SU-DHL-6 (cell line): ENCODE measurements around the gene ACAA1.

Experiments used
- H2AFZ ChIP-seq: fragments of 200-600 bp; sonication (generic); 2 replicates; pipeline ENCODE4 v1.6.1; 2014; ENCODE audit warnings: low read depth, mild to moderate bottlenecking, moderate library complexity, mixed read lengths, antibody characterized with exemption, low read length; ENCODE audit not compliant: severe bottlenecking
- H3F3A ChIP-seq: fragments of 200-600 bp; shearing (Covaris generic); 2 replicates; pipeline ENCODE4 v1.6.0; 2016; ENCODE audit warnings: antibody characterized with exemption, mild to moderate bottlenecking; ENCODE audit not compliant: insufficient read depth
- H3K27ac ChIP-seq: fragments of 200-600 bp; sonication (generic); 2 replicates; pipeline ENCODE4 v1.5.1; 2016; ENCODE audit warnings: low read depth, mild to moderate bottlenecking, low read length, moderate library complexity, mixed read lengths
- H3K27me3 ChIP-seq: fragments of 200-600 bp; sonication (generic), shearing (Covaris generic); 2 replicates; pipeline ENCODE4 v1.6.0; 2014; ENCODE audit warnings: mild to moderate bottlenecking, low read length
- H3K36me3 ChIP-seq: fragments of 200-600 bp; sonication (generic); 2 replicates; pipeline ENCODE4 v1.6.1; 2014; ENCODE audit warnings: mild to moderate bottlenecking, low read length, mixed read lengths
- H3K4me2 ChIP-seq: fragments of 300-600, 200-600 bp; shearing (Covaris generic), sonication (generic); 2 replicates; pipeline ENCODE4 v1.6.0; 2014; ENCODE audit warnings: low read length, low read depth, mild to moderate bottlenecking; ENCODE audit not compliant: poor library complexity, severe bottlenecking
- H3K4me3 ChIP-seq: fragments of 200-600 bp; sonication (generic); 2 replicates; pipeline ENCODE4 v1.5.1; 2014; ENCODE audit warnings: antibody characterized with exemption, low read length, mild to moderate bottlenecking, mixed read lengths; ENCODE audit not compliant: insufficient read depth, poor library complexity, severe bottlenecking
- H3K79me2 ChIP-seq: fragments of 200-600 bp; sonication (generic); 2 replicates; pipeline ENCODE4 v1.6.1; 2014; ENCODE audit warnings: mild to moderate bottlenecking, low read length, moderate library complexity; ENCODE audit not compliant: insufficient read depth
- H3K9ac ChIP-seq: fragments of 200-600 bp; sonication (generic); 2 replicates; pipeline ENCODE4 v1.7.0; 2014; ENCODE audit warnings: mild to moderate bottlenecking, low read length
- H3K9me2 ChIP-seq: fragments of 200-600 bp; sonication (generic); replicated peaks from 2 replicates; pipeline ENCODE4 v1.6.1; 2014; ENCODE audit warnings: low read length; ENCODE audit not compliant: insufficient read depth
- H3K9me3 ChIP-seq: fragments of 200-600 bp; sonication (generic); 2 replicates; pipeline ENCODE4 v1.6.1; 2014; ENCODE audit warnings: low read length, mixed read lengths; ENCODE audit not compliant: insufficient read depth
- H4K20me1 ChIP-seq: fragments of 200-600 bp; sonication (generic); 2 replicates; pipeline ENCODE4 v1.6.1; 2014; ENCODE audit warnings: low read depth, mild to moderate bottlenecking, antibody characterized with exemption, low read length, moderate library complexity, mixed read lengths
- EZH2phosphoT487 ChIP-seq: fragments of 200-600 bp; sonication (generic), shearing (Covaris generic); conservative IDR thresholded peaks from 2 replicates; pipeline ENCODE4 v1.6.1; 2018; ENCODE audit warnings: mild to moderate bottlenecking, antibody characterized with exemption, low read length, moderate library complexity, mixed read lengths
- TF ChIP-seq, protein P1 (sequence below): fragments of 200-600 bp; sonication (generic); IDR thresholded peaks from one replicate; pipeline ENCODE4 v1.5.1; 2017; ENCODE audit warnings: antibody characterized with exemption, mild to moderate bottlenecking, low read length, moderate library complexity; ENCODE audit not compliant: insufficient read depth, poor library complexity, severe bottlenecking

Gene ACAA1

DNA sequence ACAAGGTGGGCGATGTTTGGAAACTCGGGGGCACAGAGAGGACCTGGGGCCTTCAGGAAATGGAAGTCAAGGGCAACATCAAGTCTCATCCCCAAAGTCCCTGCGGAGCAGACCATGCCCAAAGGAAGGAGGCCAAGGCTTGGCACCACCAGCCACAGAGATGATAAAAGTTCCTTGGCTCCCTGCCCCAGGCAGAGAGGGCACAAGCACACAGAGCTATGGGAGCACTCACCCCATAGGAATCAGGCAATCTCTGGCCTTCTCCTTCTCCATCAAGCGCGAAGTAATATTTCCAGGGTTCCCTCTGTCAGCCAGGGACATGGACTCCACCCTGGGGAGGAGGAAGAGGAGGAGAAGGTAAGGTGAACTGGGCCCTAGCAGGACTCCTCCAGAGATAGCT, 7.9 kb downstream of the ACAA1 start:
- no peaks in the 10 kb centered on the region for H3K79me2 ChIP-seq
- no peaks in the 10 kb centered on the region for H3K27me3 ChIP-seq
- no peak overlapping the region for H3K27ac ChIP-seq
- no peaks in the 10 kb centered on the region for H4K20me1 ChIP-seq
- no peaks in the 10 kb centered on the region for H3F3A ChIP-seq
- no peak overlapping the region for H3K4me3 ChIP-seq
- H3K9me2 ChIP-seq = no peaks in the 10 kb centered on the region
- H3K36me3 ChIP-seq = peaks cover 9% of the 10 kb centered on the region; the same call in 1 of the 2 replicates
- H3K9ac ChIP-seq = no peak overlapping the region
- H3K4me2 ChIP-seq = no peak overlapping the region
- no peaks in the 10 kb centered on the region for H3K9me3 ChIP-seq
- no peak overlapping the region for H2AFZ ChIP-seq
- TF ChIP-seq EZH2phosphoT487 = no peak
- TF ChIP-seq, protein P1, sequence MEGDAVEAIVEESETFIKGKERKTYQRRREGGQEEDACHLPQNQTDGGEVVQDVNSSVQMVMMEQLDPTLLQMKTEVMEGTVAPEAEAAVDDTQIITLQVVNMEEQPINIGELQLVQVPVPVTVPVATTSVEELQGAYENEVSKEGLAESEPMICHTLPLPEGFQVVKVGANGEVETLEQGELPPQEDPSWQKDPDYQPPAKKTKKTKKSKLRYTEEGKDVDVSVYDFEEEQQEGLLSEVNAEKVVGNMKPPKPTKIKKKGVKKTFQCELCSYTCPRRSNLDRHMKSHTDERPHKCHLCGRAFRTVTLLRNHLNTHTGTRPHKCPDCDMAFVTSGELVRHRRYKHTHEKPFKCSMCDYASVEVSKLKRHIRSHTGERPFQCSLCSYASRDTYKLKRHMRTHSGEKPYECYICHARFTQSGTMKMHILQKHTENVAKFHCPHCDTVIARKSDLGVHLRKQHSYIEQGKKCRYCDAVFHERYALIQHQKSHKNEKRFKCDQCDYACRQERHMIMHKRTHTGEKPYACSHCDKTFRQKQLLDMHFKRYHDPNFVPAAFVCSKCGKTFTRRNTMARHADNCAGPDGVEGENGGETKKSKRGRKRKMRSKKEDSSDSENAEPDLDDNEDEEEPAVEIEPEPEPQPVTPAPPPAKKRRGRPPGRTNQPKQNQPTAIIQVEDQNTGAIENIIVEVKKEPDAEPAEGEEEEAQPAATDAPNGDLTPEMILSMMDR = no peak

DNA sequence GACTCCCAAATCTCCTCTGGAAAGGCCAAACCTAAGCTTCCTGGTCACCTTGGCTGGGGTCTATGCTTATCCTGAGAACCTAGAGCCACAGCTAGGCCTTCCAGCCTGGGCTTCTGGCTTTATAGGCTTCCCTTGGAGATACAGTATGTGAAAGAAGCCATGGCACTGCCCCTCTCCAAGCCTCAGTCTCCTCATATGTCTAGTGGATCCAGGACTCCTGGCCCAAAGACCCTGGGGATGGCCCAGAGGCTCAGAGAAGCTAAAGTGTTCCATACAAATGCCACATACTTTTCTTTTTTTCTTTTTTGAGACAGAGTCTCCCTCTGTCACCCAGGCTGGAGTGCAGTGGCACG, 8.6 kb downstream of the ACAA1 start:
- H2AFZ ChIP-seq = no peak overlapping the region
- no peaks in the 10 kb centered on the region for H3K9me2 ChIP-seq
- H3K79me2 ChIP-seq = no peaks in the 10 kb centered on the region
- H3F3A ChIP-seq = no peaks in the 10 kb centered on the region
- H3K9ac ChIP-seq = no peak overlapping the region
- H3K36me3 ChIP-seq = peaks cover 9% of the 10 kb centered on the region; the same call in 1 of the 2 replicates
- H4K20me1 ChIP-seq = no peaks in the 10 kb centered on the region
- H3K27me3 ChIP-seq = no peaks in the 10 kb centered on the region
- TF ChIP-seq, protein P1 = no peak
- no peak for TF ChIP-seq EZH2phosphoT487
- no peak overlapping the region for H3K4me2 ChIP-seq
- no peaks in the 10 kb centered on the region for H3K9me3 ChIP-seq
- no peak overlapping the region for H3K4me3 ChIP-seq
- no peak overlapping the region for H3K27ac ChIP-seq

DNA sequence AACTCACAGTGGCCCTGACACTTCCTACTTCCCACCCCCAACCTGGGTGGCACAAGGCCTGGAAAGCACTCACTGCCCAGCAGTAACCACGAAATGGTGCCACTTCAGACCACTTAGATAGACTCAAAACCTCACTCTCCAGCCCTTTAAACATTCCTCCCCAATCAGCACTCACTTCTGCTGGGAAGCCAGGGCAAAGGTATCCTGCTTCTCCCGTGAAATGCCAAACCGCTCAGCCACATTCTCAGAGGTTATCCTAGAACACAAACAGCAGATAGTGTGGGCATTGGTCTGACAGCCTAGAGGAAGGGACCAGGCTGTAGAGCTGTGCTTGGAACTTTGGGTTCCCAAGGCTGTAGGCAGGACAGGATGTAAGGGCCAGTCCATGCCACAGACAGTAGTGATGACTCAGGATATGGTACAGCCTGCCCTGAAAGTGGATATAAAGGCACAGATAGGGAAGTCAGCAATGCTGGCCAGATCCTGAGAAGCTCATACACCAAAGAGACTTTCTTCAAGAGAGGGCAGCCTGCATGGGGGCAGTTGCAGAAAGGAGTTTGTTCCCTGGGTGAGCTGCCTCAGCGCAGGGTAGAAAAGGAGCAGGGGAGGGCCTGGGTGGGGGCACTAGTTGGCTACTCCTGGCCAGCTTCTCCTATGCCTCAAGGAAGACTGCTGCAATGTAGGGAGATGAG, 9.2 kb downstream of the ACAA1 start:
- H4K20me1 ChIP-seq = no peaks in the 10 kb centered on the region
- H3K4me2 ChIP-seq = no peak overlapping the region
- TF ChIP-seq, protein P1 = no peak
- TF ChIP-seq EZH2phosphoT487 = no peak

More for the DNA sequence above, 9.2 kb downstream of the ACAA1 start:
- no peak overlapping the region for H3K4me3 ChIP-seq
- H3K79me2 ChIP-seq = no peaks in the 10 kb centered on the region
- H3K27me3 ChIP-seq = no peaks in the 10 kb centered on the region
- H3K9me3 ChIP-seq = no peaks in the 10 kb centered on the region
- no peak overlapping the region for H3K27ac ChIP-seq
- no peak overlapping the region for H3K9ac ChIP-seq
- peaks cover 9% of the 10 kb centered on the region; the same call in 1 of the 2 replicates for H3K36me3 ChIP-seq
- H2AFZ ChIP-seq = no peak overlapping the region
- H3K9me2 ChIP-seq = no peaks in the 10 kb centered on the region
- no peaks in the 10 kb centered on the region for H3F3A ChIP-seq
